Measurements from ENCODE around the gene CENPN.

- no peak for TF ChIP-seq CTCF (IDR thresholded peaks at IDR 0.05; ENCODE audit: control extremely low read depth in 1 of 3, insufficient read depth in 1 of 3, low read depth in 1 of 3, low read length in 3 of 3)
- no peak for TF ChIP-seq ASH2L (IDR thresholded peaks at IDR 0.05; ENCODE audit: low read length)
- no peak for TF ChIP-seq ZNF274 (IDR thresholded peaks at IDR 0.05; ENCODE audit: borderline replicate concordance, extremely low read depth, low read length)
- TF ChIP-seq EP300 (IDR thresholded peaks at IDR 0.05; ENCODE audit: borderline replicate concordance in 1 of 2, low read depth in 2 of 2, low read length in 2 of 2), result no peak
- TF ChIP-seq TBP (IDR thresholded peaks at IDR 0.05; ENCODE audit: low read depth, low read length), result no peak
Observed at GRCh38 chr16:80958284-80958683, 48.7 kb upstream of the CENPN start.
